BE2C (cell line): ENCODE measurements around the gene MYO18B.

Source experiments
- DNase-seq: peaks from one replicate; pipeline ENCODE4 v3.0.0-alpha.2; 2020
- H3K27me3 ChIP-seq: fragments of 250-450 bp; sonication (Bioruptor Pico); 2 replicates; pipeline ENCODE4 v1.5.1; 2020; ENCODE audit warnings: mild to moderate bottlenecking
- H3K36me3 ChIP-seq: fragments of 250-450 bp; sonication (Bioruptor Pico); 2 replicates; pipeline ENCODE4 v1.5.1; 2020; ENCODE audit warnings: mild to moderate bottlenecking
- H3K4me1 ChIP-seq: fragments of 250-450 bp; sonication (Bioruptor Pico); 2 replicates; pipeline ENCODE4 v1.5.1; 2020
- H3K4me3 ChIP-seq: 2 replicates; pipeline ENCODE4 v1.5.1; 2011; ENCODE audit warnings: low read depth, low read length
- H3K9me3 ChIP-seq: fragments of 250-450 bp; sonication (Bioruptor Pico); 2 replicates; pipeline ENCODE4 v1.5.1; 2020
- TF ChIP-seq, protein P1 (sequence below): IDR thresholded peaks from 2 replicates; pipeline ENCODE4 v1.5.1; 2012; ENCODE audit warnings: mild to moderate bottlenecking, low read depth, low read length

The MYO18B gene

DNA sequence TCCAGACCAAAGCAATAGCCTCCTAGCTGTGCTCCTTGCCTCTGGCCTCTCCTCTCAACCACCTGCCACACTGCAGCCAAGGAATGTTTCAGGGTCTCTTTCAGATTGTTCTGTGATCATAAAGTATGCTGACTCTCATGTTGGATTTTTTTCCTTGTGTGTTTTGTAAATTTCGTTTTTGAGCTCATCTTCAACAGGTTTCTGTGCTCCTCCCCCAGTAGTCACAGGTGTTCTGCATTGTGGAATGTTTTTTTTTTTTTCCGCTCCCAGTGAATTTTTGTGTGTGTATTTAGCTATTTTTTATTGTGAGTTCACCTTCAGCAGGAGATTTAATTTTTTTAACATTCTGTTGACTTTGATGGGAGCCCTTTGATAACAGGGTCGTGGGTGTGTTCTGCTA is 153.7 kb downstream of the MYO18B start:
- Histone ChIP-seq H3K4me3 (no peak overlapping the region), H3K36me3 (no peaks in the 10 kb centered on the region), H3K4me1 (no peaks in the 10 kb centered on the region), H3K9me3 (no peaks in the 10 kb centered on the region), H3K27me3 (no peaks in the 10 kb centered on the region)
- DNase-seq, result no peak
- TF ChIP-seq, protein P1, sequence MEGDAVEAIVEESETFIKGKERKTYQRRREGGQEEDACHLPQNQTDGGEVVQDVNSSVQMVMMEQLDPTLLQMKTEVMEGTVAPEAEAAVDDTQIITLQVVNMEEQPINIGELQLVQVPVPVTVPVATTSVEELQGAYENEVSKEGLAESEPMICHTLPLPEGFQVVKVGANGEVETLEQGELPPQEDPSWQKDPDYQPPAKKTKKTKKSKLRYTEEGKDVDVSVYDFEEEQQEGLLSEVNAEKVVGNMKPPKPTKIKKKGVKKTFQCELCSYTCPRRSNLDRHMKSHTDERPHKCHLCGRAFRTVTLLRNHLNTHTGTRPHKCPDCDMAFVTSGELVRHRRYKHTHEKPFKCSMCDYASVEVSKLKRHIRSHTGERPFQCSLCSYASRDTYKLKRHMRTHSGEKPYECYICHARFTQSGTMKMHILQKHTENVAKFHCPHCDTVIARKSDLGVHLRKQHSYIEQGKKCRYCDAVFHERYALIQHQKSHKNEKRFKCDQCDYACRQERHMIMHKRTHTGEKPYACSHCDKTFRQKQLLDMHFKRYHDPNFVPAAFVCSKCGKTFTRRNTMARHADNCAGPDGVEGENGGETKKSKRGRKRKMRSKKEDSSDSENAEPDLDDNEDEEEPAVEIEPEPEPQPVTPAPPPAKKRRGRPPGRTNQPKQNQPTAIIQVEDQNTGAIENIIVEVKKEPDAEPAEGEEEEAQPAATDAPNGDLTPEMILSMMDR, result no peak

DNA sequence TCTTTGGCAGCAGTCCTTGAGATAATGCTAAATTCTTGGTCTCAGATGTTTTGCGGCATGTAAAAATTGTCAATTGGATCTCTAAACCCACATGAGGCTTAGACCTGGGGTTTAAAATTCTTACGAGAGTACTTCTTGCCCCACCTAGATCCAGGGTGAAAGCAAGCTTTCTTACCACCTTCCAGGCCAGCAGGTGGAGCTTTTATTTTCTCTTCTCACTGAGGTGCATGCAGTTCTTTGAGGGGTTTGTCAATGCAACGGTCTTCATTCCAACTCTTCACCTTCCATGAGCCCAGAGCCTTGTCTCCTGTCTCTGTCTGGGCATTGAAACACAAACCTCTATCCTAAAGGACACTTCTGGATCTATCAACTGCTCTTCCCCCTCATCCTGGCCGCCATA is 154.1 kb downstream of the MYO18B start:
- Histone ChIP-seq H3K36me3 (no peaks in the 10 kb centered on the region), H3K9me3 (no peaks in the 10 kb centered on the region), H3K4me3 (no peak overlapping the region), H3K27me3 (no peaks in the 10 kb centered on the region), H3K4me1 (no peaks in the 10 kb centered on the region)
- TF ChIP-seq, protein P1, result peak; percentile 47
- DNase-seq, result no peak

DNA sequence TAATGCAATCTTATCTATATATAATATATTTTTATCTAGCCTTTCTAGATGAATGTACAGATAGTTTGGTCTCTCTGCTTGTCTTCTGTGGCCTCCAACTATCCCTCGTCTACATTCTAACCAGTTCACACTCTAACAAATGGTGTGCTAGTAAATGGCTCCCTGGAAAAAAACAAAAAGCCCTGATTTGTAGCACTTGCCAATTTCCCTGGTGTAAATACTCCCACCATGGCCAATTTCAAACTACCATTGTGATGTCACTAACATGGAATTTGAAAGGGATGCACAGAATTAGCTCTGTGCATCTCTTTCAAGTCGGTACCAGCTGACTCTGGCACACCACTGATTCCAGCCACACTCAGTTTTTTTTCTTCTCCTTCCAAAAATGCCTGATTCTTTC is 154.6 kb downstream of the MYO18B start:
- Histone ChIP-seq H3K9me3 (no peaks in the 10 kb centered on the region), H3K27me3 (no peaks in the 10 kb centered on the region), H3K4me3 (no peak overlapping the region), H3K36me3 (no peaks in the 10 kb centered on the region), H3K4me1 (no peaks in the 10 kb centered on the region)
- TF ChIP-seq, protein P1, result no peak
- DNase-seq, result no peak

DNA sequence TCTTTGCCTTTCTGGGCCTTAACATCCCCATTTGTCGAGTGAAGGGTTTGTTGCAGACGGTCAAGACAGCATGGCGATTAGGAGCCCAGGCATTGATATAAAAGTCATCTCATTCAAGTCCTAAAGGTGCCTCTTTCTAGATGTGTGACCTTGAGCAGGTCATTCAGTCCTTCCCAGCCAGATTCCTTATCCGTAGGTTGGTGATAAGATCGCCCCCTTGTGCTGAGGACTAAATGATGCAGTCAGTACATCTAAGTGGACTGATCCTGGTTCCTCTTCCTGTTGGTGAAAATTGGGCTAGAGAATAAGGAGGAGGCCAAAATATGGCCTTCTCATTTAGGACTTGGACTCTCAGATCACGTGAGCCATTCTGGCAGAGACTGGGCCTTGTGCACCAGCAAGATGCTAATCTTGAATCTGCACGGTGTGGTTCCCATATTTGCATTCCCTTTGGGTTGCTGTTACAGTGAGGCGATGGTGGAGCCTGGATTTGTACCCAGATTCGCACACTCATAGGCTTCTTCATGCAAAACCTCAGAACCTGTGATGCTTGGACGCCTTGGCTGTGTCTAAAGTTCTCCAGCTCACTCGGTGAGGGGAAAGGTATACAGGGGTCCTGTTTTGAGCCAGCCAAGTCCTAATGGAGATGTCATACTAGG is 156.8 kb downstream of the MYO18B start:
- Histone ChIP-seq H3K27me3 (no peaks in the 10 kb centered on the region), H3K9me3 (no peaks in the 10 kb centered on the region), H3K36me3 (no peaks in the 10 kb centered on the region), H3K4me3 (no peak overlapping the region), H3K4me1 (no peaks in the 10 kb centered on the region)
- DNase-seq, result no peak
- TF ChIP-seq, protein P1, result peak; percentile 62

DNA sequence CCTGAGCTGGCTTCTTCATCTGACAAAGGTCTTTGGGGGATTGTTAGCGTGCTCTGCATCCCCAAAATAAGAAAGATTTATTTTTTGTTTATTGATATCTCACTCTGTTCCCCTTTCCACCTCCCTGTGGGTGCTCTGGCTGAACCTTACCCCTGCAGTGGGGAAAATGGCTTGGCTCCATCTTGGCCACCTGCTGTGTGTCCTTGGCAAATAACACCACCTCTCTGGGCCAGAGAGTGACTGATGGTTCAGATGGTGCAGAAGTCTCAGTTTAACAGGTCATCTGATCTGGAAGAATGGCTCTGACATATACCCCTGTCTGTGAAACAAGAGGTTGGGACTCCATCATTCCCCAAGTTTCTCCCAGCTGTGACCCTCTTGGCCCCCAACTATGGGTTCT is 157.6 kb downstream of the MYO18B start:
- TF ChIP-seq, protein P1, result no peak
- no peaks in the 10 kb centered on the region for H3K36me3 ChIP-seq

DNA sequence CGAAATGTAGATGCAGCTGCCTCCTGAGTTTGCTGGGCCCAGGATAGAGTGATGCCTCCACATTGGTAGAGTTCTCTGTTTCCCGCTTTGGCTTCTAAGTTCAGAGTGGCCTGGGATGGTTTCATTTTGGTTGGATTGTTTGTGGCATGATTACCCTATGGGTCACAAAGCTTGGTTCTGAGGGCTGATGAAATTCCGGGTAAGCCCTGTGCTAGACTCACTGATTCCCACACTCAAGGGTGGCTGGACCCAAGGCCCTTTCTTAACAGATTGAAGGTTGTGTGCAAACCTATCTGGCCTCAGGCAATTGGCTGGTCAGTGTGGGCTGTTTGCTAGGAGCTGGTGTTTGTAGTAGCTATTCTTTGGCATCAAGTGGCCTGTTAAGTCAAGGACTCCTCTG is 158.4 kb downstream of the MYO18B start:
- Histone ChIP-seq H3K27me3 (no peaks in the 10 kb centered on the region), H3K4me1 (no peaks in the 10 kb centered on the region), H3K9me3 (no peaks in the 10 kb centered on the region), H3K36me3 (no peaks in the 10 kb centered on the region), H3K4me3 (no peak overlapping the region)
- TF ChIP-seq, protein P1, result no peak
- DNase-seq, result no peak

More for the DNA sequence above, 157.6 kb downstream of the MYO18B start:
- Histone ChIP-seq H3K27me3 (no peaks in the 10 kb centered on the region), H3K4me1 (no peaks in the 10 kb centered on the region), H3K4me3 (no peak overlapping the region), H3K9me3 (no peaks in the 10 kb centered on the region)
- DNase-seq, result no peak
